Adipocyte (in vitro differentiated cells): ENCODE measurements around the gene HELT.
"Not testable (repeated sequence)": the region's sequence is repeated elsewhere in the genome, so short reads cannot be mapped to it uniquely, and the experiment has no call there.

Experiments
- DNase-seq: peaks from one replicate; pipeline ENCODE4 v3.0.0-alpha.2; 2015; ENCODE audit warnings: low read depth
- H3K27me3 ChIP-seq: replicated peaks from 2 replicates; pipeline ENCODE4 v1.7.0; 2013; ENCODE audit warnings: mild to moderate bottlenecking, low read length, moderate library complexity; ENCODE audit not compliant: control insufficient read depth, insufficient read depth
- H3K36me3 ChIP-seq: 2 replicates; pipeline ENCODE4 v1.7.0; 2013; ENCODE audit warnings: low read length, mild to moderate bottlenecking, moderate library complexity; ENCODE audit not compliant: control insufficient read depth, insufficient read depth, severe bottlenecking
- H3K4me1 ChIP-seq: 2 replicates; pipeline ENCODE4 v1.7.0; 2013; ENCODE audit warnings: mild to moderate bottlenecking, low read length, moderate library complexity; ENCODE audit not compliant: control insufficient read depth, insufficient read depth
- H3K4me3 ChIP-seq: 2 replicates; pipeline ENCODE4 v1.7.0; 2013; ENCODE audit warnings: mild to moderate bottlenecking, low read length, moderate library complexity
- H3K9ac ChIP-seq: 2 replicates; pipeline ENCODE4 v1.7.0; 2013; ENCODE audit warnings: mild to moderate bottlenecking, low read length, moderate library complexity
- H3K9me3 ChIP-seq: 2 replicates; pipeline ENCODE4 v1.7.0; 2013; ENCODE audit warnings: mild to moderate bottlenecking, low read length, moderate library complexity; ENCODE audit not compliant: control insufficient read depth

Gene HELT

DNA sequence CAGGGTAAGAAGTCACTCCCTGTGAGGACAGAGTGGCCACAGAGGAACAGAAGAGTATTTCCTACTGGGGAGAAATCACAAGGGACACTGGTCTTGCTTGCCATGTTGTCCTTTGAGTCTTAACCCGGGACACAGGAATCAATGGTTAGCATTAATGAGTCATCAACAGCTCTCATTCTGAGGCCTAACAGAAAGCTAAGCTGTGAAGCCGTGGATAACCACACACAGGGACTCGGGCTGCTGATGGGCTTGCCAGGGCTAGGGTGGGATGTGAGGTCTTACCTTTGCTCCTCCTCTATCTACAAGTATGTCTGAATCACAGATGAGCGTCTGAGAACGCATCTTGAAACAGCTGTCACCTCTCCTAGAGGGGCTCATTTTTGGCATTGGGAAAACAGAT lies 22.2 kb downstream of the HELT start:
- H3K27me3 ChIP-seq = peaks cover 3% of the 10 kb centered on the region

DNA sequence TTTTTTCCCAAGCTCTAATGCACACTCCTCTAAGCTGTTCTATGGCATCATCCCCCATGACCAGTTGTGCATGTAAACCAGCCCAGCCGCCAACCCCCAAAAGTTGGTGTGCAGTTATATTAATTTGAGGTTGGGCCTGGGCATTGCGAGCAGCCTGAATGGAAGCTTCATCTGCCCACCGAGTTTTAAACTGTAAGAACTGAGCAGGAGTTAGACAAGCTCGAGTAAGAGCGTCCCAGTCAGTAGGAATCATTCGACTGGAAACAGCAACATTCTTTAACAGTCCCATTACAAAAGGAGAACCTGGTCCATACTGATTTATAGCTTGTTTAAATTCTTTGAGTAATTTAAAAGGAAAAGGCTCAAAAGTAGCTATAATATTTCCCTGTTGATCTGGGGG lies 32.0 kb downstream of the HELT start:
- not testable (repeated sequence) for DNase-seq, H3K9ac ChIP-seq, H3K4me3 ChIP-seq, H3K4me1 ChIP-seq, H3K9me3 ChIP-seq, H3K36me3 ChIP-seq
- peaks cover 32% of the 10 kb centered on the region for H3K27me3 ChIP-seq

More for the DNA sequence above, 22.2 kb downstream of the HELT start:
- Histone ChIP-seq H3K9ac (no peak overlapping the region), H3K36me3 (no peaks in the 10 kb centered on the region), H3K4me3 (no peak overlapping the region), H3K9me3 (no peaks in the 10 kb centered on the region), H3K4me1 (no peaks in the 10 kb centered on the region)
- DNase-seq = no peak

DNA sequence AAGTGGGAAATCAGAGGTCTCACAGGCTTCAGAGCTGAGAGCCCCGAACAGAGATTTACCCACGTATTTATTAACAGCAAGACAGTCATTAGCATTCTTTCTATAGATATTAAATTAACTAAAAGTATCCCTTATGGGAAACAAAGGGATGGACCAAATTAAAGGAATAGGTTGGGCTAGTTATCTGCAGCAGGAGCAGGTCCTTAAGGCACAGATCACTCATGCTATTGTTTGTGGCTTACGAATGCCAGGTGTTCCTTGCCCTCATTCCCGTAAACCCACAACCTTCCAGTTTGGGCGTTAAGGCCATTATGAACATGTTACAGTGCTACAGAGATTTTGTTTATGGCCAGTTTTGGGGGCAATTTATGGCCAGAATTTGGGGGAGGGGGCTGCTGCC lies 33.0 kb downstream of the HELT start:
- H3K4me1 ChIP-seq, DNase-seq, H3K9ac ChIP-seq, H3K4me3 ChIP-seq, H3K9me3 ChIP-seq, H3K36me3 ChIP-seq: not testable (repeated sequence)
- H3K27me3 ChIP-seq = peaks cover 30% of the 10 kb centered on the region

DNA sequence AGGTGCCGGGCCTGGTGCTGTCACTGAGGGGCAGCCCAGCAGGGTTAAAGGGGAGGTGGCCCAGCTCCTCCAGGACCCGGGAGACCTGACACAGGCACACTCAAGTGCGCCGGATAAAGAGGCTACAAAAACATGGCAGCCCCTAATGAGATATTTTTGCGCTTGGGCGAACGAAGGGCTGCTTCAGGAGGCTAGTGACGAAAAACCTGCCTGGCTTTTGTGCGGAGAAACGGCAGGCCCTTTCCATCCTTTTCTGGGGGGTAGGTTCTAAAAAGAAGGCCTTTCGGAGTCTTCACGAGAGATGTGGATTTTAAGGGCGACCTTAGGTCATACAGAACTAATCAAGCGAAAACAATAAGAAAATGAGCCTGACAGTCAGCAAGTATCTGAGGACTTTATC lies 35.5 kb downstream of the HELT start:
- Histone ChIP-seq H3K27me3 (peaks cover 30% of the 10 kb centered on the region), H3K4me1 (no peaks in the 10 kb centered on the region), H3K9me3 (peaks cover 9% of the 10 kb centered on the region), H3K4me3 (no peak overlapping the region), H3K36me3 (no peaks in the 10 kb centered on the region), H3K9ac (no peak overlapping the region)
- DNase-seq = no peak

DNA sequence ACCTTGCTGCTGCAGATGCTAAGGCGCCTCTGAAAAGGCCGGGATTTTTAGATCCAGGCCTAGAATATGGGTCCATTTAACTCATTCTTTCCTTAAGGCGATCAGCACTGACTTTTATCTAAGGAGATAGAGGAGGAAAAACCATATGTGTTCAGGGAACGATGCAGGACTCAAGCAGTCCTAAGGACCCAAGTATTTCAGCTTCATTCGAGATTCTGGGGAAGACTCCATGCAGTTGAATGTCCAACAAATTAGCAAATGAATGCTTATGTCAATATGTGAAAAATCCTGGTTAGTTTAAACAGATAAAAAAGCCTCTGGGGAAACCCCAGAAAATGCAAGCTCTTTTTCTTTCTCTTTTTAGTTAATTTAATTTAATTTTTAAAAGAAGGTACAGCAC lies 36.0 kb downstream of the HELT start:
- Histone ChIP-seq H3K9ac (no peak overlapping the region), H3K9me3 (peaks cover 9% of the 10 kb centered on the region), H3K36me3 (no peaks in the 10 kb centered on the region), H3K27me3 (peaks cover 31% of the 10 kb centered on the region), H3K4me1 (no peaks in the 10 kb centered on the region), H3K4me3 (no peak overlapping the region)
- no peak for DNase-seq

DNA sequence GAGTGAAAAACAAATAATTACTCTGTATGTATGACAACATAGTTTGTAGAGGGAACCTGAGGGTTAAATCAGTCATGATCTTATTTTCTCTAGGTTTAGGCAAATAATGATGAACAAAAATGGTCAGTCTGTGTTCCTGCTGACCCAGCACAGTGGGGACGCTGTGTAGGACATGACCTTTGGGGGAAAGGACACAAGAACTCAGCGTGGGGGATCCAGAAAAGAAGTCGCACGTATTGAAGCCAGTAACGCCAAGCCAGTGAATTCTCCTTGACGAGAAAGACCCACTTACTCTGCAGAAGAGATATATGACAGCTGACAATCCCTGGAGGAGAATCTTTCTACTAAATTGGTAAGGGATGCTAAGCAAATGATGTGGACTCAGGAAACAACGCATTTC lies 36.6 kb downstream of the HELT start:
- no peak overlapping the region for H3K9ac ChIP-seq
- peaks cover 9% of the 10 kb centered on the region for H3K9me3 ChIP-seq
- H3K4me3 ChIP-seq = no peak overlapping the region
- no peaks in the 10 kb centered on the region for H3K4me1 ChIP-seq
- no peak for DNase-seq
- peaks cover 31% of the 10 kb centered on the region for H3K27me3 ChIP-seq
- H3K36me3 ChIP-seq = no peaks in the 10 kb centered on the region

DNA sequence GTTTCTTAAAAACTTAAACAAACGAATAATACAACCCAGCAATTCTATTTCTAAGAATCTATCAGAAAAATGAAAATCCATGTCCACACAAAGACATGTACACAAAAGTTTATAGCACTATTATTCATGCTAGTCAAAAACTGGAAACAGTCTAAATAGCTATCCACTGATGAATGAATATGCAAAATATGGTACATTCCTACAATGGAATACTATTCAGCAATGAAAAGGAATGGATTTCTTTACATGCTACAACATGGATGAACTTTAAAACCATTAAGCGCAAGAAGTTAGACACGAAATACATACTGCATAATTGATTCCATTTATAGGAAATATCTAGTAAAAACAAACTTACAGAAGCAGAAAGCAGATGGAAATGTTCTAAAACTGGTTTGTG lies 43.3 kb downstream of the HELT start:
- no peak for DNase-seq
- H3K9ac ChIP-seq = no peak overlapping the region
- no peaks in the 10 kb centered on the region for H3K4me1 ChIP-seq
- H3K9me3 ChIP-seq = peaks cover 10% of the 10 kb centered on the region
- H3K27me3 ChIP-seq = peaks cover 19% of the 10 kb centered on the region
- H3K36me3 ChIP-seq = no peaks in the 10 kb centered on the region
- H3K4me3 ChIP-seq = no peak overlapping the region

DNA sequence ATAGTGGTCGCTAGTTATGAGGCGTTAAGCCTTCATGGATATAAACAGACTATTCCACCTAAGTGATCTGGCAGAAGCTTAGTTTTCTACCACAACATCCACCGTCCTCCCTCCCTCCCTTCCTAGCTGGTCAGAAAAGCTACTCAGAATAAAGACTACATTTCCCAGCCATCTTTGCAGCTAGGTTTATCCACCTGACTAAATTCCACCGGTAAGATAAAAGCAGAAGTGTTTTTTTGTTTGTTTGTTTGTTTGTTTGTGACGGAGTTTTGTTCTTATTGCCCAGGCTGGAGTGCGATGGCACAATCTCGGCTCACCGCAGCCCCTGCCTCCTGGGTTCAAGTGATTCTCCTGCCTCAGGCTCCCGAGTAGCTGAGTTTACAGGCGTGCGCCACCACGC lies 44.3 kb downstream of the HELT start:
- H3K9ac ChIP-seq = no peak overlapping the region
- peaks cover 10% of the 10 kb centered on the region for H3K9me3 ChIP-seq
- H3K4me3 ChIP-seq = no peak overlapping the region
- DNase-seq = no peak
- no peaks in the 10 kb centered on the region for H3K36me3 ChIP-seq
- H3K27me3 ChIP-seq = peaks cover 16% of the 10 kb centered on the region
- no peaks in the 10 kb centered on the region for H3K4me1 ChIP-seq

DNA sequence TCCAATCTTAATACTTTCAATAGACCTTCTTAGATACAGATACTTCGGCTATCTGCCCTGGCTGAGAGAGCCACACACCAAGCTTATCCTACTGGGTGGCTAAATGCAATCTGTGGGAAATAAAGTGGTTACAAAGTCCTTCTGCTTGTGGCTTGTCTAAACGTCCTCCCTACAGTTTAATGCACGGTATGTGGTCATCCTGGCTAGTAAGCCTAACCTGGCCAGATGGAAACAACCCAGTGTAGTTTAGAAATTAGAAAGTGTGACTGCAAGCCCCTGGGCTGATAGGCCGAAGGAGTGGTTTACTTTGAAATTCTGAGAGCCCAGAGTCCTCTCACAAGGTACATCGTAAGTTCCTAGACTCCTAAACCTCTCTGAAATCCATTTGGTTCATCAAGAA lies 47.9 kb downstream of the HELT start:
- no peak for DNase-seq

DNA sequence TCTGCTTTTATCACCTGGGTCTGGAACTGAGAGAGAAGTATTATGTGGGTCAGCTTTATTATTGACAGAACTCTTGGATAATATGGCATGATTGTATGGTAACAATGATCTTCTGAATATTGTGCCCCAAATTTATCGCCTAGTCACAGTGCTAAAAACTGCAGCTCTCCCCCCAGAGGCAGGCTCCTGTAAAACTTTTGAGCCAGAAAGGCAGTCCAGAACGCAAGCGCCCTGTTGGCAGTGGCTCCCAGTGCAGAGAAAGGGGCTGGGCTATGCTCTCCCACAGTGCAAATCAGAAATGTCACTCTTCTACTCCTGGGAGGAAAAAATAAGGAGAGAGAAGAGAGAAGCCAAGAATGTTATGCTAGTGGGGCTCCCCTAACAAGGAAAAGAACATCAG lies 50.5 kb downstream of the HELT start:
- DNase-seq = no peak
- Histone ChIP-seq H3K36me3 (no peaks in the 10 kb centered on the region), H3K4me1 (peaks cover 5% of the 10 kb centered on the region), H3K9ac (no peak overlapping the region), H3K4me3 (no peak overlapping the region), H3K27me3 (peaks cover 6% of the 10 kb centered on the region), H3K9me3 (no peaks in the 10 kb centered on the region)

More for the DNA sequence above, 47.9 kb downstream of the HELT start:
- Histone ChIP-seq H3K36me3 (no peaks in the 10 kb centered on the region), H3K4me3 (no peak overlapping the region), H3K9ac (no peak overlapping the region), H3K9me3 (peaks cover 8% of the 10 kb centered on the region), H3K4me1 (peaks cover under 1% of the 10 kb centered on the region), H3K27me3 (peaks cover 4% of the 10 kb centered on the region)
